Peyer's patch (tissue), 4 donors: ENCODE results near the gene LIX1.

Source experiments
- CTCF ChIP-seq, 6 experiments: fragments of 450-650 bp in 4 of 6; fragments of 200-600 bp in 2 of 6; sonication (generic) in 1 of 6; IDR thresholded peaks; one replicate each; pipeline ENCODE4 v1.5.1; 2017 to 2019; ENCODE audit warnings: antibody characterized with exemption in 6 of 6, mild to moderate bottlenecking in 3 of 6, moderate library complexity in 1 of 6
- POLR2A ChIP-seq, 2 donors: fragments of 450-650 bp; IDR thresholded peaks; one replicate each; pipeline ENCODE4 v1.5.1; 2017; ENCODE audit warnings: antibody characterized with exemption in 2 of 2, mild to moderate bottlenecking in 2 of 2, moderate library complexity in 2 of 2

DNA sequence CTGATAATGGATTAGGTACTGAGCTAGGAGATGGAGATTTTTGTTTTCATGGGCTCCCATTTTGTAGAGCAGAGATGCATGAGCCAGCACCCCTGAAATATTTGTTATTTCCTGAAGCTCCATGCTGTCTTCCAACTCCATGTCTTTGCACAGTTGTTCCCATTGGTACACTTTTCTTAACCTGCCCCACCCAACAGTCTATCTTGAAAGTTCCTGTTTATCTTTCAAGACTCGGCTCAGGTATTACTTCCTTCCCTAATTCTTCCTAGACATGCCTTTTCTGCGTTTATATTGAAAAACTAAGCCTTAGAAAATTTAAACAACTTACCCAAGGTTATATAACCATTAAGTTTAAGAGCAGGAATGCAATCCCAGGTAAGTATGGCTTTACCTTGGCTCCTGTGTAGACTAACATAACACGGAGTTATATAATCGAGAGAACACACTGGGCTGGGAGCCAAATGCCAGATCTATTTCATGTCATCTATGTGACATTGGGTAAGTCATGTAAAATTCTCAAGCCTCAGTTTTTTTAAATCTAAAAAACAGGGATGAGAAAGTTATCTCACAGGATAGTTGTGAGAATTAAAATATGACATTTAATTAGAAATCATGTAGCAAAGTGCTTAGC lies 67.4 kb downstream of the LIX1 start:
- no peak for TF ChIP-seq CTCF (IDR thresholded peaks at IDR 0.05)
- no peak for TF ChIP-seq POLR2A (IDR thresholded peaks at IDR 0.05)
